Glutamatergic neuron (in vitro differentiated cells): ENCODE data around the gene CRIM1. TPM values are rescaled to one million over a fixed set of nuclear protein-coding genes. Genes with fewer than 3 reads are reported as not detected.

ENCODE experiments used
- DNase-seq: peaks from one replicate; pipeline ENCODE4 v3.0.0; 2022
- H3K27ac Mint-ChIP-seq: one replicate; pipeline ENCODE4 v1.8.0; 2020; ENCODE audit warnings: mild to moderate bottlenecking, mixed read lengths, inconsistent platforms; ENCODE audit not compliant: unreplicated experiment
- H3K27me3 Mint-ChIP-seq: one replicate; pipeline ENCODE4 v1.8.0; 2020; ENCODE audit warnings: mild to moderate bottlenecking, moderate library complexity, mixed read lengths, inconsistent platforms; ENCODE audit not compliant: unreplicated experiment
- H3K36me3 Mint-ChIP-seq: one replicate; pipeline ENCODE4 v1.8.0; 2020; ENCODE audit warnings: mild to moderate bottlenecking, mixed read lengths, inconsistent platforms; ENCODE audit not compliant: unreplicated experiment
- H3K4me1 Mint-ChIP-seq: one replicate; pipeline ENCODE4 v1.8.0; 2020; ENCODE audit warnings: mild to moderate bottlenecking, low read depth, mixed read lengths, inconsistent platforms; ENCODE audit not compliant: unreplicated experiment
- H3K4me3 Mint-ChIP-seq: one replicate; pipeline ENCODE4 v1.8.0; 2020; ENCODE audit warnings: mild to moderate bottlenecking, mixed read lengths, inconsistent platforms; ENCODE audit not compliant: unreplicated experiment
- H3K9me3 Mint-ChIP-seq: one replicate; pipeline ENCODE4 v1.8.0; 2020; ENCODE audit warnings: mild to moderate bottlenecking, moderate library complexity, mixed read lengths, inconsistent platforms; ENCODE audit not compliant: unreplicated experiment
- CTCF ChIP-seq: fragments of 200-600 bp; sonication (generic); IDR thresholded peaks from one replicate; pipeline ENCODE4 v1.5.0; 2021; ENCODE audit not compliant: partially characterized antibody, unreplicated experiment
- total RNA-seq: library from RNA; stranded (reverse); fragmentation: NEBNext Ultra II Directional; extraction: Animal tissue kit (Norgen Biotek cat#: 25700); gene quantifications from one replicate; pipeline ENCODE4 v1.2.1, GENCODE V29; 2021; ENCODE audit not compliant: unreplicated experiment

Gene CRIM1
- total RNA-seq, 1 donor from 2014 or later, result 35.7 TPM

GRCh38 chr2:36338827-36339145 is 16.8 kb upstream of the CRIM1 start:
- no peaks in the 10 kb centered on the region for H3K36me3 Mint-ChIP-seq
- no peak overlapping the region for H3K27ac Mint-ChIP-seq
- TF ChIP-seq CTCF, result no peak
- H3K9me3 Mint-ChIP-seq, result no peaks in the 10 kb centered on the region
- H3K27me3 Mint-ChIP-seq, result peaks cover 2% of the 10 kb centered on the region
- no peak overlapping the region for H3K4me3 Mint-ChIP-seq
- no peak for DNase-seq
- no peaks in the 10 kb centered on the region for H3K4me1 Mint-ChIP-seq

- H3K27ac Mint-ChIP-seq, result no peak overlapping the region
- H3K4me3 Mint-ChIP-seq, result no peak overlapping the region
- no peaks in the 10 kb centered on the region for H3K4me1 Mint-ChIP-seq
- peaks cover 2% of the 10 kb centered on the region for H3K27me3 Mint-ChIP-seq
- H3K9me3 Mint-ChIP-seq, result no peaks in the 10 kb centered on the region
- DNase-seq, result no peak
- no peak for TF ChIP-seq CTCF
- H3K36me3 Mint-ChIP-seq, result no peaks in the 10 kb centered on the region
Measured at GRCh38 chr2:36339607-36340218, 15.9 kb upstream of the CRIM1 start.

- H3K27ac Mint-ChIP-seq, result no peak overlapping the region
- no peak for TF ChIP-seq CTCF
- no peaks in the 10 kb centered on the region for H3K36me3 Mint-ChIP-seq
- DNase-seq, result no peak
- no peaks in the 10 kb centered on the region for H3K27me3 Mint-ChIP-seq
- H3K4me3 Mint-ChIP-seq, result no peak overlapping the region
- no peaks in the 10 kb centered on the region for H3K4me1 Mint-ChIP-seq
- H3K9me3 Mint-ChIP-seq, result no peaks in the 10 kb centered on the region
Measured at GRCh38 chr2:36343606-36344005, 12.0 kb upstream of the CRIM1 start.

- Mint-ChIP-seq H3K27ac (no peak overlapping the region), H3K4me3 (no peak overlapping the region), H3K4me1 (no peaks in the 10 kb centered on the region), H3K9me3 (no peaks in the 10 kb centered on the region), H3K36me3 (no peaks in the 10 kb centered on the region), H3K27me3 (no peaks in the 10 kb centered on the region)
- TF ChIP-seq CTCF, result no peak
- no peak for DNase-seq
Measured at GRCh38 chr2:36348721-36349120, 6.9 kb upstream of the CRIM1 start.

GRCh38 chr2:36351291-36351690 is 4.3 kb upstream of the CRIM1 start:
- H3K27me3 Mint-ChIP-seq, result peaks cover 4% of the 10 kb centered on the region
- TF ChIP-seq CTCF, result no peak
- no peak overlapping the region for H3K27ac Mint-ChIP-seq
- no peak overlapping the region for H3K4me3 Mint-ChIP-seq
- no peak for DNase-seq
- H3K4me1 Mint-ChIP-seq, result peaks cover 10% of the 10 kb centered on the region
- H3K9me3 Mint-ChIP-seq, result peaks cover 8% of the 10 kb centered on the region
- no peaks in the 10 kb centered on the region for H3K36me3 Mint-ChIP-seq
